ENCODE results near the gene PEX10. TPM values are rescaled to one million over a fixed set of nuclear protein-coding genes. Genes with fewer than 3 reads are reported as not detected.
A peak's percentile ranks its signal among the peaks of the same experiment; 100 is the strongest.

Gene PEX10
- total RNA-seq, 2 donors from 2014 or later: 17.8 to 19.9 TPM

- DNase-seq (no peak), ATAC-seq (no peak)
- intact Hi-C loops (cut with DNase I, micrococcal nuclease): no loop called here
Observed at GRCh38 chr1:2396476-2396875, 15.9 kb downstream of the PEX10 start.

DNA sequence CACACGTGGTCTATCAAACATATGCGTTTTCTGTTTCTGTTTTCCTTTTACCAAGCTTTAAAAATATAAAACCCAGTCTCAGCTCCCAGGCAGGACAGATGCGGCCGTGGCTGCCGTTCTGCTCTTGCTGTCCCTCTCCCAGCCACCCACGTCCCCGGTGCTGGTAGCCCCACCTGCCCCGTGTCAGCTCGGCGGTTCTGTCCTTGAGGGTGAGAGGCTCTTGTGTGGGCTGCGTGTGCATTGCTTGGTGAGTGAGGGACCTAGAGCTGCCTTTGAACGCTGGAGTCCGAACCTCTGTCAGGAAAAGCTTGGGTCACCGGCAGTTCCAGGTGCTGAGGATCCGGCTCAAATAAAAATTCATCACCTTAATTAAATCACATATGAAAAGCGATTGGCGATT lies 16.3 kb downstream of the PEX10 start:
- DNase-seq: no peak
- intact Hi-C loops (cut with DNase I, micrococcal nuclease): no loop called here
- ATAC-seq: no peak

DNA sequence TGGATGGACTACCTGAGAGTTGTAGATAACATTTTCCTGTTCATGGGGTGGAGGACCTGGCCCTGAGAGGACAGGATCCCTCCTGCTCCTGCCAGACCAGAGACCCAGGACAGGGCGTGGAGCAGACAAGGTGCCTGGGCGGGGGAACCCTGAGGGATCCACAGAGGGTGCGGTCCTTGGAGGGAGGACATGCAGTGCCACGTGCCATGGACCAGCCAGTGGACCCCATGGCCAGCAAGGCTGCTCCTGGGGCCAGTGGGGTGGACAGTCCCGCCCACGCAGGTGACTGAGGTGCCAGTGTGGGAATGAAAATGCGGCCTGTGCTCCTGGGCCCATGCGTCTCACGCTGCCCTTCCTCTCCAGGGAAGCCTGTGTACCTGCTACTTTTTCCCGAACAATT lies 17.1 kb downstream of the PEX10 start:
- ATAC-seq (no peak), DNase-seq (no peak)

GRCh38 chr1:2394761-2395160 lies 17.6 kb downstream of the PEX10 start:
- no peak for DNase-seq
- ATAC-seq: no peak
- intact Hi-C loops (cut with DNase I, micrococcal nuclease): no loop called here

More for the DNA sequence above, 17.1 kb downstream of the PEX10 start:
- intact Hi-C loops (cut with DNase I, micrococcal nuclease): no loop called here

DNA sequence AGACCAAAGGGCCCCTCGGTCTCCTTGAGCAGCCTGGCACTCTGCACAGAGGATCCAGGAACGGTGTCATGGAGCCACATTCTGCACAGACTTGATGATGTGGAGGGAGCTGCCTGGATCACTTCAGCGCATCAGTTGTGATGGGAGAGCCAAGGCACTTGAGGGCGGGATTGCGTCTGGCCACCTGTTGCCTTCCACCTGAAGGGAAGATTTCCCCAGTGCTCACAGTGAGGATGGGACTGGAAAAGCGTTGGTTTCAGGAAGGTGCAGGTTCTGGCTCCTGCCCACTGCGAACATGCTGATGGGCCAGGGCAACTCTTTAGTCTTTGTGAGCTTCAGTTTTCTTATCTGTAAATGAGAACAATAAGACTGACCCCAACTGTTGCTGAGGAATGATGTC lies 18.1 kb downstream of the PEX10 start:
- DNase-seq (no peak), ATAC-seq (no peak)
- intact Hi-C loops (cut with DNase I, micrococcal nuclease): no loop called here

DNA sequence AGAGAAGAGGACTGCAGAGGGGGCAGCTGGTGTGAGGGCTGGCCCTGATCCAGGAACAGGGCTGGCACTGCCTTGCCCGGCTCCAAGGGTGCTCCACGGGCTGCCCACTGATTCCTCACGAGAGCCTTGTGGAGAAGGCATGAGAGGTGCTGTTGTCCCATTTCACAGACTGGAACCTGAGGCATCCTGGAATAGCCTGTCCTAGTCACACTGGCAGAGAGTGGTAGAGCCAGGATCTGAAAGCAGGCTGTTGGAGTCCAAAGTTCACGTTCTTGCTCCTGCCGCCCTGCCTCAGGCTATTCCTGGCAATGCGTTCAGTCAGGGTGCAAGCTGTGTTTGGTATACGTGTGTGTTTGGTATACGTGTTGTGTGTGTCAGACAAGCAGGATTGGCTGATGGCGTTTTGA lies 18.9 kb downstream of the PEX10 start:
- peak; percentile 44 for ATAC-seq
- DNase-seq: peak in 1 of 2 donors; percentile 62
- intact Hi-C loops (cut with DNase I, micrococcal nuclease): no loop called here

GRCh38 chr1:2392686-2393085 lies 19.7 kb downstream of the PEX10 start:
- intact Hi-C loops (cut with DNase I, micrococcal nuclease): no loop called here
- DNase-seq (no peak), ATAC-seq (no peak)

DNA sequence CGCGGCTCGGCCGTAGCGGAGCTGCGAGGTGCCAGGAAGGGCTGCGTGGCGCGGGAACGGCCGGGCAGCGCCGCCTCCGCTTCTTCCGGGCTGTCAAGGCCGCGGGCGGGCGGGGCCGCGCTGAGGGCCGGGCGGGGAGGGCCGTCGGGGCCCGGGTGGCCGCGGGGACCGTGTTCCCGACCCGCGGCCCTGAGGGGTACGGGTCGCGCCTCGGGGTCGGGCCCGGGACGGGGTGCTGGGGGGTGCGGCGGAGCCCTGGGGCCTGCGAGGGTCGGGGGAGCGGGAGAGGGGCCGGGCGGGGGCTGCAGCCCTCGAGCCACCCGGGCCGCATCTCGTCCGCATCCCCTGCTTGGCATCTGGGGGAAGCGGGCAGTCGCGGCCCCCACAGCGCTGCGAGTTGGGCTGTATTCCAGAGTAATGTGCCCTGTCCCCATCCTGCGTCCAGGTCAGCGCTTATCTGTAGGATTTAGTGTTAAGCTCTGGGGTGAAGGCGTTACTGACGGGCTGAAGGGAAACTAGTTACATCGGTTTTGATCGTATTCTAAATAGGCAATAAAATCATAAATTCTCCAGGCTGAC lies 20.3 kb downstream of the PEX10 start:
- intact Hi-C loops (cut with DNase I, micrococcal nuclease): no loop called here
- ATAC-seq (peak; percentile 39), DNase-seq (peak in 1 of 2 donors; percentile 43)

- intact Hi-C loops (cut with DNase I, micrococcal nuclease): no loop called here
- ATAC-seq: peak; percentile 92
- DNase-seq: peak; percentile 99 to 100
Observed at GRCh38 chr1:2391041-2391930, 21.1 kb downstream of the PEX10 start, which contains the start of the genes MORN1 and RER1. Gene MORN1 (minus strand): TSS chr1:2391554. CDS start chr1:2391533, 21 bp downstream. Gene RER1 (plus strand): TSS chr1:2391841. CDS start chr1:2395791, 3,950 bp downstream.

DNA sequence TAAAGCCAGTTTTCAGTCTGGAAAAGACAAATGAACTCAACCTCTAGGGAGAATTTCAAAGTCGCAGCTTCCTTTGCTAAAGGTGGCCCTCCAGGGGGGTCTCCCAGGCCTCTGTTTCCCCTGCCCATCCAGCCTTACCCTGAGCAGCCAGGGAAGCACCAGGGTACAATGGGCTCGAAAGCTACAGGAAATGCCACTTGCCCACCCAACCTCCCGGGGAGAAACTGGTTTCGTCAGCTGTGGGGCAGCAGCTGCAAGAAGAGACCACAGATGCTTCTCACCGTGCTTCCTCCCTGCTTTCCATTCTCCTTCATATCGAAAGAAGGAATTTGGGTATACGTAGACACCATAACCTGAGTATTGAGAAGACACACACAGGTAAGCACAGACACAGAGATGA lies 22.7 kb downstream of the PEX10 start:
- ATAC-seq: no peak
- no peak for DNase-seq
- intact Hi-C loops (cut with DNase I, micrococcal nuclease): no loop called here

DNA sequence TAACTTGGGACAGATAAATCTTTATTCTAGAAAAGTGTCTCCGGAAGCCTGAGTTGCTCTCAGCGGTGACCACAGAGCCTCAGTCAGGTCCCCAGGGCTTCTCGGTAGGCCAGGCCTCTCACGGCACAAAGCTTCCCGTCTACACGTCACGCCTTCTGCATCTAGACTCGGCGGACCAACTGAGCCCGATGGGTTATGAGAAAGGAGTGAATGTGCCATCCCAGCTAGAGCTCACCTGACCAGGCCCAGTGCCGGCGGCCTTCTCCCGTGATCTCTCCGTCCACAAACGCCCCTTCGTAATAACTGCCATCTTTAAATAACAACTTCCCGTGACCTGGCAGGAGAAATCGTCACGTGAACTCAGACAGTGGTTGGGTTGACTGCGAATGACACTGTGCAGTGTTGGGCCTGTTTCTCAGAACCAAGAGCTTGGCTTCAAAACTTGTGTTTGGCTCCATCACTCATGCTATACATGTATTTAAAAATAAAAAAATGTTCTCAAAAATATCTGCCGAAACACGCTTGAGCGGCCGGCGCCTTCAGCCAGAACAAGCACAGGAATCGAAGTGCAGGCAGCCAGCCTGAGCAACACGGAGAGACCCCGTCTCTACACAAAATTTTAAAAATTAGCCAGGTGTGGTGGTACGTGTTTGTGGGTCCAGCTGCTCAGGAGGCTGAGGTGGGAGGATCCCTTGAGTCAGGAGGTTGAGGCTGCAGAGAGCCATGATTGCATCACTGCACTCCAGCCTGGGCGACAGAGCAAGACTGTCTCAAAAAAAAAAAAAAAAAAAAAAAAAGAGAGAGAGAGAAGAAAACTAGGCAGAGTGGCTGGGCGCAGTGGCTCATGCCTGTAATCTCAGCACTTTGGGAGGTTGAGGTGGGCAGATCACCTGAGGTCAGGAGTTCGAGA lies 24.1 kb downstream of the PEX10 start:
- ATAC-seq (no peak), DNase-seq (peak; percentile 1 to 22)
- intact Hi-C loops (cut with DNase I, micrococcal nuclease): no loop called here

DNA sequence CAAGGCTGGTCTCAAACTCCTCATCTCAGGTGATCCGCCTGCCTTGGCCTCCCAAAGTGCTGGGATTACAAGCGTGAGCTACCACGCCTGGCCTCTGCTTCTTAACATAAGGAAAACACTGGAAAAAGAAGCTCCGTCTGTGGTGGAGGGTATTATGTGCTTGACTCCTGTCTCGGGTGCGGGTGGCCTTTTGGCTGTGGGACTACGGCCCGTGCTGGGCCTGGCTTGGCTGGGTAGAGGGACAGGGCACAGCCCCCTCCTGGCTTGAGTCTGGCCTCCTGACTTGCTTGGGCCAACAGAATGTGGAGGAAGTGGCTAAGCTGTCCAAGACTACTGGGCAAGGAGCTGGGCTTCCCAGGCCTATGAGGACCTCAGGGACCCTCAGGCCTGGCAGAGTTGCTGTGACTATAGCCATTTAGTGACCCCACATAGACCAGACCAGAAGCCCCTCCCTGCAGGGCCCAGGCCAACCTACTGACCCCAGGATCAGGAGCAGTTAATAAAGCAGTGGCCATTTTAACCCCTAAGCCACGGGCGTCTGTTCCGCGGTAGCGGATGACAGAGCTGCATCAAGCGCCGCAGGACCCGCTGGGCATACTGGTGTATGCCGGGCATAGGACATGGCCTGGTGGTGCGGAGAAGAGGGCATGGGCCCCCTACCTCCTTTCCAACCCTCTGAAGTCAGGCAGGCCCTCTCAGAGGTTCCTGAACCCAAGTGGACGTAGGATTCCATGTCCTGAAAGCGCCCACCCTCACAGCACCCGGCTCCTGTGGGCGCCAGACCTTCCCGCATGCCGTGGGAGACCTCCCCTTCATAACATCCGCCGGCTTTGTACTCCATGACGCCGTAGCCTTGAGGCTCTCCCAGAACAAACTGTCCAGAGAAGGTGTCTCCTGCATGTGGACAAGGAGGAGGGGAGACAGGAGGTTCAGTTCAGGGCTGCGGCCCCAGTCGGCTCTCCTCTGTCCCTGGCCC lies 25.4 kb downstream of the PEX10 start:
- no peak for ATAC-seq
- intact Hi-C loops (cut with DNase I, micrococcal nuclease): no loop called here
- peak; percentile 4 to 19 for DNase-seq

GRCh38 chr1:2385606-2386280 lies 26.6 kb downstream of the PEX10 start:
- no peak for ATAC-seq
- intact Hi-C loops (cut with DNase I, micrococcal nuclease): no loop called here
- peak; percentile 2 to 21 for DNase-seq

DNA sequence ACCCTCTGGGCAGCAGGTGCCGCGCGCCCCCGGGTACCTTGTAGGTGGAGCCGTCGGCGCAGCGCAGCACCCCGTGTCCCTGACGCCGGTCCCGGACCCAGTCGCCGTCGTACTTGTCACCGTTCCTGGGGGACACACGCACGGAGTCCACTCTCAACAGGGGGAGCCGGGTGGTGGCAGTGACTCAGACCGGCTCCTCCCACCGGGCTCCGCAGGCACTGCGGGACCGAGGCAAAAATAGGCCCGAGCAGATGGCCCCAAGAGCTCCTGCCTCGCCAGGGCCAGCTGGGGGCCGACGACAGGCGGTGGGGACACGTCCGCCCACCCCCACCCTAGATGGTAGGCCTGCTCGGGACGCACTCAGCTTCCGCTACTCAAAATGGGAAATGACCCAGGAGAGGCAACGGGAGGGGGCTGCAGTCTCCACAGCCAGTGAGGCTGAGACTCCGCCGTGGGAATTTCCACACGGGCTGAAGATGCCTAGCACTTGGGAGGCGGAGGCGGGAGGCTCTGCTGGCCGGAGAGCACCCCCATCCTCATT lies 27.4 kb downstream of the PEX10 start:
- intact Hi-C loops (cut with DNase I, micrococcal nuclease): loop anchor here (5.0 kb wide), 1 partner anchor 188 kb away; no protein-coding TSS in a partner anchor
- ATAC-seq: no peak
- DNase-seq: peak; percentile 8 to 21

DNA sequence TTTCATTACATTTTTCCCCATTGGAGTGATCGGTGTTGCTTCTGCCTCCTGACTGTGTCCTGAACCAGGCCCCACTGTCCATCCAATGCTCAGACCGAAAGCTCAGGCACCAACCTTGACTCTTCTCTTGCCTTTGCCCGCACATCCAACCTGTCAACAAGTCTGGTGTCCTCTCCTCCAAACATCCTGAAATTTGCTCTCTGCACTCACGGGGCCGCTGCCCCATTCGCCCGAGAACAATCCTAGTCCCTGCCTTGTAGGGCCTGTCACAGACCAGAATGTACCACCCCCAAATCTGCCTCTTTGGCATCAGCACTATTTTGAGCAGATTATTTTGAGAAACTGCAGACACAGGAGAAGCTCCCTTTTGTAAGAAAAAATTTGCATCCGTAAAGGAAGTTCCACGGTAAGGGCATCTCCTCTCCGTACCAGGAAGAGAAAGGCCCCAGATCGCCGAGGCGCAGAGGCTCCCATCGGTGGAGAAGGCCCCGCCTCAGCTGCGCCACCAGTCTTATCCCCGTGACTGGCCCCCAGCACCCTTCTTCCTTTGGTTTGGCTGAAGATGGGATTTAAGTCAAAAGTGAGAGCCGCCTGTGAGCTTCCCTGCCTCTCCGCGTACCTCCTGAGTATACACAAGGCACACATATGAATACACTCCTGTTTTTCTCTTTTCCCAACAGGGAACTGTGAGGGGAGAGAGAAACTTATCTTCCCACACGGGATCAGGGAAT lies 28.1 kb downstream of the PEX10 start:
- DNase-seq (peak in 1 of 2 donors; percentile 15), ATAC-seq (no peak)
- intact Hi-C loops (cut with DNase I, micrococcal nuclease): loop anchor here (5.0 kb wide), 1 partner anchor 187 kb away; no protein-coding TSS in a partner anchor

- DNase-seq (peak; percentile 3 to 19), ATAC-seq (no peak)
- intact Hi-C loops (cut with DNase I, micrococcal nuclease): loop anchor here (5.0 kb wide), 1 partner anchor 186 kb away; no protein-coding TSS in a partner anchor
Observed at GRCh38 chr1:2383576-2383975, 28.8 kb downstream of the PEX10 start.
